ENCODE measurements around the gene WNT3.

- TF ChIP-seq POLR2A (IDR thresholded peaks at IDR 0.05) (no peak), CTCF (IDR thresholded peaks at IDR 0.05) (no peak)
Measured at GRCh38 chr17:46811978-46812583, 6.4 kb downstream of the WNT3 start.

All from transverse colon (tissue), 3 donors.